Measurements from ENCODE around the gene KCNH3.

- TF ChIP-seq CTCF (conservative IDR thresholded peaks at IDR 0.05 in 1 of 2, IDR thresholded peaks at IDR 0.05 in 1 of 2; ENCODE audit: low read depth in 1 of 2, low read length in 2 of 2) (no peak), EZH2 (IDR thresholded peaks at IDR 0.05; ENCODE audit: low read length, missing control alignments) (no peak)
Measured at GRCh38 chr12:49568442-49569162, 29.8 kb downstream of the KCNH3 start.
